HepG2 (cell line): ENCODE results near the gene GFRA4.

Experiments
- CTCF ChIP-seq: sonication (generic); formaldehyde crosslinking; IDR thresholded peaks from 2 replicates; pipeline ENCODE4 v1.5.0; 2020; ENCODE audit warnings: mild to moderate bottlenecking, missing genetic modification reagents, moderate library complexity
- E2F5 ChIP-seq: sonication (generic); formaldehyde crosslinking; conservative IDR thresholded peaks from 2 replicates; pipeline ENCODE4 v1.4.0; 2020; ENCODE audit warnings: missing genetic modification reagents
- EZH2 ChIP-seq: conservative IDR thresholded peaks from 2 replicates; pipeline ENCODE4 v1.6.1; 2012; ENCODE audit warnings: mild to moderate bottlenecking, low read depth, low read length, moderate library complexity
- KDM1A ChIP-seq: IDR thresholded peaks from 2 replicates; pipeline ENCODE4 v1.6.1; 2016; ENCODE audit warnings: missing compliant biosample characterization
- NR3C1 ChIP-seq: sonication (generic); formaldehyde crosslinking; IDR thresholded peaks from 2 replicates; pipeline ENCODE4 v1.4.0; 2020; ENCODE audit warnings: missing genetic modification reagents
- RNF2 ChIP-seq: fragments of 450-650 bp; conservative IDR thresholded peaks from 2 replicates; pipeline ENCODE4 v1.6.1; 2016; ENCODE audit warnings: low read depth
- SMARCE1 ChIP-seq: fragments of 450-650 bp; IDR thresholded peaks from 2 replicates; pipeline ENCODE4 v1.6.1; 2017; ENCODE audit warnings: borderline replicate concordance
- SP1 ChIP-seq, 2 experiments: fragments of 450-650 bp in 1 of 2; sonication (generic) in 1 of 2; formaldehyde crosslinking in 1 of 2; IDR thresholded peaks; 2 replicates each; pipeline versions ENCODE4 v1.4.0 to v1.6.1; 2016 to 2020; ENCODE audit warnings: missing genetic modification reagents in 1 of 2
- SRF ChIP-seq: IDR thresholded peaks from 2 replicates; pipeline ENCODE4 v1.6.1; 2011; ENCODE audit warnings: mild to moderate bottlenecking, low read depth, low read length, moderate library complexity
- SRSF1 ChIP-seq: fragments of 200-400 bp; formaldehyde crosslinking; optimal IDR thresholded peaks from 2 replicates; pipeline ENCODE3; 2017; ENCODE audit warnings: mild to moderate bottlenecking, low read depth, low read length, moderate library complexity
- USF2 ChIP-seq, 2 experiments: sonication (generic) in 1 of 2; formaldehyde crosslinking in 1 of 2; IDR thresholded peaks; 2 replicates each; pipeline versions ENCODE4 v1.5.1 to v1.6.1; 2011 to 2020; ENCODE audit warnings: borderline replicate concordance in 1 of 2, low read depth in 1 of 2, low read length in 1 of 2, mild to moderate bottlenecking in 1 of 2, missing genetic modification reagents in 1 of 2, moderate library complexity in 1 of 2
- ZBTB33 ChIP-seq: sonication (generic); formaldehyde crosslinking; IDR thresholded peaks from 2 replicates; pipeline ENCODE4 v1.4.0; 2020; ENCODE audit warnings: missing genetic modification reagents
- ZNF143 ChIP-seq: sonication (generic); formaldehyde crosslinking; IDR thresholded peaks from 2 replicates; pipeline ENCODE4 v1.4.0; 2020; ENCODE audit warnings: missing genetic modification reagents

- TF ChIP-seq CTCF (CRISPR knock-in tag), result no peak
- no peak for TF ChIP-seq E2F5 (CRISPR knock-in tag)
- no peak for TF ChIP-seq EZH2
- TF ChIP-seq USF2 (IDR thresholded peaks at IDR 0.05; ENCODE audit: low read depth, low read length), result no peak
- no peak for TF ChIP-seq USF2 (CRISPR knock-in tag; IDR thresholded peaks at IDR 0.05; ENCODE audit: borderline replicate concordance)
- TF ChIP-seq ZBTB33 (CRISPR knock-in tag), result no peak
- no peak for TF ChIP-seq SMARCE1
- no peak for TF ChIP-seq KDM1A (CRISPR knock-in tag)
- TF ChIP-seq SRF, result no peak
- no peak for TF ChIP-seq SP1 (IDR thresholded peaks at IDR 0.05)
- no peak for TF ChIP-seq SP1 (CRISPR knock-in tag; IDR thresholded peaks at IDR 0.05)
- TF ChIP-seq SRSF1, result no peak
- TF ChIP-seq NR3C1, result no peak
- TF ChIP-seq RNF2, result no peak
- TF ChIP-seq ZNF143, result no peak
These were observed 42.3 kb upstream of the GFRA4 start for GRCh38 chr20:3705491-3705969.
